ENCODE measurements around the gene NEURL1.
"Not testable (repeated sequence)": the region's sequence is repeated elsewhere in the genome, so short reads cannot be mapped to it uniquely, and the experiment has no call there.

The NEURL1 gene

DNA sequence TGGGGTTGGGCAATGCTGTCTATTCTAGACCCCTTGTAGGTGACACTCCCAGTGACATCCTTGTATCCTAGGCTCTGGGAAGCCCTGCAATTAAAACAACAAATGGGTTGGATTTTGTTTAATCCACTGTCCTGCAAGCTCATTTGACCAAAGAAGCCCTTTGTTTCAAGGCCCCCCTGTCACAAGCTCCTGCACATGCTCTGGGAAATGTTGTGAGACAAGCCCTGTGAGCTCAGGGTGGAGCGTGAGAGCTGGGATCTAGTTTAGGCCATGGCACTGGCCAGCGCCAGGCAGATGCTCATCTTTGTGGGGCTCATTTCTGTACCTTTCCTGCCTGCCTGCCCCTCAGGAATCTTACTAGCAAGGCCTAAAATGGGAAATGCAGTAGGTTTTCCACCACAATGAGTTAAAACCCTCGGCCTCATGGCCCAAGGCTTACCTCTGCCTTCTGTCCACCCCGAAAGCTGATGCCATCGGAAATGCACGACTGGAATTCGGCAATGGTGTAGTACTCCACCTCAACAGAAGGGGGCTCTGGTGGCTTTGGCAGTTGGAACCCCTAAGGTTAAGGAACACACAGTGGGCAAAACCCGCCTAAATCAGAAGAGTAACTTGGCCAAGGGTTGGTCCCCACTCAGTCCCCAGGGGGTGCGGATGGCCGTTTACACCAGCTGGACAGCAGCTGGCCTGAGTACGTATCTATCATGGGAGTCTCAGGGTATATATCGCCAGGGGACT is 112.0 kb downstream of the NEURL1 start:
- TF ChIP-seq, protein P1, sequence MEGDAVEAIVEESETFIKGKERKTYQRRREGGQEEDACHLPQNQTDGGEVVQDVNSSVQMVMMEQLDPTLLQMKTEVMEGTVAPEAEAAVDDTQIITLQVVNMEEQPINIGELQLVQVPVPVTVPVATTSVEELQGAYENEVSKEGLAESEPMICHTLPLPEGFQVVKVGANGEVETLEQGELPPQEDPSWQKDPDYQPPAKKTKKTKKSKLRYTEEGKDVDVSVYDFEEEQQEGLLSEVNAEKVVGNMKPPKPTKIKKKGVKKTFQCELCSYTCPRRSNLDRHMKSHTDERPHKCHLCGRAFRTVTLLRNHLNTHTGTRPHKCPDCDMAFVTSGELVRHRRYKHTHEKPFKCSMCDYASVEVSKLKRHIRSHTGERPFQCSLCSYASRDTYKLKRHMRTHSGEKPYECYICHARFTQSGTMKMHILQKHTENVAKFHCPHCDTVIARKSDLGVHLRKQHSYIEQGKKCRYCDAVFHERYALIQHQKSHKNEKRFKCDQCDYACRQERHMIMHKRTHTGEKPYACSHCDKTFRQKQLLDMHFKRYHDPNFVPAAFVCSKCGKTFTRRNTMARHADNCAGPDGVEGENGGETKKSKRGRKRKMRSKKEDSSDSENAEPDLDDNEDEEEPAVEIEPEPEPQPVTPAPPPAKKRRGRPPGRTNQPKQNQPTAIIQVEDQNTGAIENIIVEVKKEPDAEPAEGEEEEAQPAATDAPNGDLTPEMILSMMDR (IDR thresholded peaks at IDR 0.05; ENCODE audit: control insufficient read depth, extremely low read depth, insufficient read depth), result 0 out of 2 replicates have a peak, but pooled peaks have one; percentile 21
- DNase-seq (ENCODE audit: low read depth), result no peak

DNA sequence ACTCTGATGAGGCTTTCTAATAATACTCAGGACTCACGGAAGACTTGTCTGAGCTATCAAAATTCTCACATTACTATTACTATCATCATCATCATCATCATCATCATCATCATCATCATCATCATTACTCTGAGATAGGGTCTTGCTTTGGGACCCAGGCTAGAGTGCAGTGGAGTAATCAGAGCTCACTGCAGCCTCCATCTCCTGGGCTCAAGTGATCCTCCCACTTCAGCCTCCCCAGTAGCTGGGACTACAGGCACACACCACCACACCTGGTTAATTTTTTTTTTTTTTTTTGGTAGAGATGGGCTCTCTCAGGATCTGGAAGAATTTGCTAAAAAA is 112.6 kb downstream of the NEURL1 start:
- not testable (repeated sequence) for DNase-seq (ENCODE audit: low read depth); H3K4me3 ChIP-seq (ENCODE audit: low read depth, low read length)

More for the DNA sequence above, 112.0 kb downstream of the NEURL1 start:
- no peak overlapping the region for H3K4me3 ChIP-seq (ENCODE audit: low read depth, low read length)

DNA sequence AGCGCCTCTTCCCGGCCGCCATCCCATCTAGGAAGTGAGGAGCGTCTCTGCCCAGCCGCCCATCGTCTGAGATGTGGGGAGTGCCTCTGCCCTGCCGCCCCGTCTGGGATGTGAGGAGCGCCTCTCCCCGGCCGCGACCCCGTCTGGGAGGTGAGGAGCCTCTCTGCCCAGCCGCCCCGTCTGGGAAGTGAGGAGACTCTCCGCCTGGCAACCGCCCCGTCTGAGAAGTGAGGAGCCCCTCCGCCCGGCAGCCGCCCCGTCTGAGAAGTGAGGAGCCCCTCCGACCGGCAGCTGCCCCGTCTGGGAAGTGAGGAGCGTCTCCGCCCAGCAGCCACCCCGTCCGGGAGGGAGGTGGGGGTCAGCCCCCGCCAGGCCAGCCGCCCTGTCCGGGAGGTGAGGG is 113.5 kb downstream of the NEURL1 start:
- not testable (repeated sequence) for DNase-seq (ENCODE audit: low read depth); H3K4me3 ChIP-seq (ENCODE audit: low read depth, low read length)

DNA sequence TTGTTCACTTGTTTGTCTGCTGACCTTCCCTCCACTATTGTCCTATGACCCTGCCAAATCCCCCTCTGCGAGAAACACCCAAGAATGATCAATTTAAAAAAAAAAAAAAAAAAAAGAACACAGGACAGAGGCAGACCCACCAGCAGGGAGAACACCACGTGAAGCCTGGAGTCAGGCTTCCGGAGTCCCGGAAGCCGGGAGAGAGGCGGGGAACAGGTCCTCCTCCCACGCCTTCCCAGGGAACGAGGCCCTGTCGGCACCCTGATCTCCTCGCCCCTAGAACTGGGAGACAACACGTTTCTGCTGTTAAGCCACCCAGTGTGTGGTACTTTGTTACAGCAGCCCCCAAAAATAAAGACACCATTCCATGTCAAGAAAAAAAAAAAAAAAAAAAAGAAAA is 114.6 kb downstream of the NEURL1 start:
- DNase-seq (ENCODE audit: low read depth); H3K4me3 ChIP-seq (ENCODE audit: low read depth, low read length): not testable (repeated sequence)

DNA sequence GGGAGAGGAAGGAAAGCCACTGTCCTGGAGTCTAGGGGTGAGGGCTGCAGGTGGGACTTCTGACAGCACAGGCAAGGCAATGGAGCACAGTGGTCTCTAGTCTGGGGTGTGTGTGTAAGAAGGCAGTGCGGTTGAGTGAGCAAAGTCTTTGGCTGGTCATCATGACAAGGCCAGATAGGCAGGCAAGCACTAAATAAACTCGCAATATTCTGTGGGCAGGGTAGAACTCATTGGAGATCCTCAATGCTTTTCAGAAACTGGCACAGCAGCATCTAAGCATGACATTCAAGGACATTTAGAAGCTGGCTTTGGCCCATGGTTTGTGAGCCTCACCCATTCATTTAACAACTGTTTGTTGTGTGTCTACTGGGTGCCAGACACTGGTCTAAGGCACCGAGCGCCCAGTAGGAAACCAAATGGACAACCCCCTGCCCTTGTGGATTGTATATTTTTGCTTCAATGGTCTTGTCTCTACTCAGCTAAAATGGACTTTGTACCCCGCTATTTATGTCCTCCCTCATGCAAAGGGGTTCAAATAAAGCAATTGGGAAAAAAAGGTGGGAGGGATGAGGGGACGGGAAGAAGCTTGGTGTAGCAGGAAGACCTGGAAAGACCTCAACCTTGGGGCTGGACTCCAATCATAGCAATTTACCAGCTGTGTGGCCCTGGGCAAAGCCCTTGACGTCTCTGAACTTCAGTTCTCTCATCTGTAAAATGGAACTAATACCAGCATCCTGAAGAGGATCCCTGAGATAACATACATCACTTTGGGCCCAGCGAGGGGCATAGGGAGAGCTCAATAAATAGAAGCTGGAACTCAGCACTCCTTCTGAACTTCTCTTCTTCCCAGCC is 116.0 kb downstream of the NEURL1 start:
- TF ChIP-seq, protein P1 (IDR thresholded peaks at IDR 0.05; ENCODE audit: control insufficient read depth, extremely low read depth, insufficient read depth), result no peak
- no peak for DNase-seq (ENCODE audit: low read depth)
- H3K4me3 ChIP-seq (ENCODE audit: low read depth, low read length), result no peak overlapping the region

DNA sequence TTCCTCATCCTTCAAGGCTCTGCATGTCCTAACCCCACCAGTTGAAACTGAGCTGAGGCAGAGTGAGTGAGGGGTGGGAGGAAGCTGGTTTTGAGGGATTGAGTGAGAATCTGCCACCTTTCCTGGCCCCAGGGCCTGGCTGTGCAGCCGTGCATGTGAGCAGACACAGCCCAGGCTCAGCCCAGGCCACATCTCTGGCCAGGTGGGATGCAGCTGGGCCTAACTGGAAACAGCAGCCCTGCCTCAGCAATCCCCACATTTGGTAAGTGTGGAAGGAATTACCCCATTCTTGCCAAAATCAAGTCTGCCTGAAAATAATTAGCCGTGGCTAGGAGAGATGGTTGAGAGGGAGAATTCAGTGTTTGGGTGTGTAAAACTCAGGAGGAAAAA is 116.6 kb downstream of the NEURL1 start:
- TF ChIP-seq, protein P1 (IDR thresholded peaks at IDR 0.05; ENCODE audit: control insufficient read depth, extremely low read depth, insufficient read depth), result no peak
- DNase-seq (ENCODE audit: low read depth), result no peak
- no peak overlapping the region for H3K4me3 ChIP-seq (ENCODE audit: low read depth, low read length)

DNA sequence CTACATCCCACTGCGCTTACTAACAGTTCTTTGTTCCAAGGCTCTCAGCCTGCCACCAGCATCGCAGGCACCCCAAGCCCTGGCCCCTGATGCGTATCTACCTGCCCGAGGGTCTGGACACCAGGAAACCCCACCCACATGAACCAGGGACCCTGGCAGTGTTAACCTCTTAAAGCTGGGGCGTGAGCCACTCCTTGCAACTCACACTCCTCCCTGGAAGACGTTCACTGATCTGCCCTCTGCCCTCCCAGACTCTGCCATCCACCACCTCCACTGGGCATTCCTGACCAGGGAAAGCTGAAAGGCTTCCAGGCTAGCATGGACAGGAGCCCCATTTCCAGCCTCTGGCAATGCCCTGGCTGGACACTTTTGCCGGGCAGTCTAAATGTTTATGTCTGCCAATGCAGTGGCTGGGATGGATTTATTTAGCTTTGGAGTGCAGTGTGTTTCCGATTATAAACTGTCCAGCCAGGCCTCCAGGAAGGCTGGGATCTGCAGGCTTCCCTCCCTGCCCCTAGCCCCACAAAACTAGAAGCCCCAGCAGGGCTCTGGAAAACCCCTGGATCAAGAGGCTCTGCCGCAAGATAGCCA is 117.5 kb downstream of the NEURL1 start:
- no peak for DNase-seq (ENCODE audit: low read depth)
- TF ChIP-seq, protein P1 (IDR thresholded peaks at IDR 0.05; ENCODE audit: control insufficient read depth, extremely low read depth, insufficient read depth), result no peak
- no peak overlapping the region for H3K4me3 ChIP-seq (ENCODE audit: low read depth, low read length)

DNA sequence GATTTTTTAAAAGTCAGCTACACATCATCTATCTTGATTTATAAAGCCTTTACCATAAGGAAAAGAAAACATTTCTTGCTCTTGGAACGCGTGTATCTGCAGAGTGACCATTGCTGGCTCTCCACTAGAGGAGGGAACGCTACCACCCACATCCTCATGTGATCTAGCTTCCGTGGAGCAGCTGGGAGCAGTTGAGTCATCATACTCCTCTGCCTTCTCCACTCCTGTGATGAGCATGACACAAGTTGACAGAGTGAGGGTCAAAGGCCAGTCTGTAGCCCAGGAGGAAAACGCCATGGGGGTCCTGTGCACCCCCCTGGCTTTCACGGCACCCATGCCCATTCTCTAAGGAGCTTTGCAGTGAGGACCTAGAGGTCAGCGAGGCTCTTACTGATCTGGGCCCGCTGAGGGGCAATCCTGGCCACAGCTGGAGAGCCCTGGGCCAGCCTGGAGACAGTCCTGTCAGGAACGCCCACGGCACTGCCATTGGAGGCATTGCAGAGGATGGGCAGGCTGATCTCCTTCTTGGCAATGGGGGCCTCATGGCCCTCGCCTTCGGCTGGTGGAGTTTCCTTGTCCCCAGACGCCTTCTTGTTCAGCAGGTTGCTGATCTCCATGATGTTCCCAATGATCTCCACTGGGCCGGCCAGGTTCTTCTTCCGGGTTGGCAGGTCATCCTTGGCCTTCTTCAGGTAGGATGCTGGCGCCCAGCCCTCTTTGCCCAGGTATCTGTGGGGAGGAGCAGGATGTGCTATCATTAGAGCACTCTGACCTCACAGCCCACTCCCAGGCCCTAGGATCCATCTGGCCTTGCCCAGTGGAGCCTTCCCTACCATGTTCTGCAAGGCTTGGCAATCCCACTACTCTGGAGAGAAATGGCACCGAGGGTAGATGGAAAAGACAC is 119.2 kb downstream of the NEURL1 start:
- DNase-seq (ENCODE audit: low read depth), result no peak
- TF ChIP-seq, protein P1 (IDR thresholded peaks at IDR 0.05; ENCODE audit: control insufficient read depth, extremely low read depth, insufficient read depth), result no peak

More for the DNA sequence above, 119.2 kb downstream of the NEURL1 start:
- H3K4me3 ChIP-seq (ENCODE audit: low read depth, low read length), result no peak overlapping the region

Data from LNCaP clone FGC (cell line).